ENCODE results near the gene TNIP1.

DNA sequence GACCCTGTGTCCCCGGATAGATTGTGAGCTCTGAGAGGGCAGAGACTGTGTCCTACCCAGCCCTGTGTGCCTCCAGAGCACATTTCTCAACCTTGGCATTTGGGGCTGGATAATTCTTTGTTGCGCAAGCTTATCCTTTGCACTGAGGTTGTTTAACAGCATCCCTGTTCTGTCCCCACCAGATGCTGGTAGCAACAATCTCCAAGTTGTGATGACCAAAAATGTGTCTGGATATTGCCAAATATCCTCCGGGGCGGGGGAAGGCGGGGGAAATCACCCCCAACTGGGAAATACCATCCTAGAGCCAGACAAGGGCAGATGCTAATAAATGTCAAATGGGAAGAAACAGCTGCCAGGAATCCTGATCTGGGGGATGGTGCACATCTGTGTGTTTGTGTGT, 24.0 kb upstream of the TNIP1 start:
- TF ChIP-seq, protein P1, sequence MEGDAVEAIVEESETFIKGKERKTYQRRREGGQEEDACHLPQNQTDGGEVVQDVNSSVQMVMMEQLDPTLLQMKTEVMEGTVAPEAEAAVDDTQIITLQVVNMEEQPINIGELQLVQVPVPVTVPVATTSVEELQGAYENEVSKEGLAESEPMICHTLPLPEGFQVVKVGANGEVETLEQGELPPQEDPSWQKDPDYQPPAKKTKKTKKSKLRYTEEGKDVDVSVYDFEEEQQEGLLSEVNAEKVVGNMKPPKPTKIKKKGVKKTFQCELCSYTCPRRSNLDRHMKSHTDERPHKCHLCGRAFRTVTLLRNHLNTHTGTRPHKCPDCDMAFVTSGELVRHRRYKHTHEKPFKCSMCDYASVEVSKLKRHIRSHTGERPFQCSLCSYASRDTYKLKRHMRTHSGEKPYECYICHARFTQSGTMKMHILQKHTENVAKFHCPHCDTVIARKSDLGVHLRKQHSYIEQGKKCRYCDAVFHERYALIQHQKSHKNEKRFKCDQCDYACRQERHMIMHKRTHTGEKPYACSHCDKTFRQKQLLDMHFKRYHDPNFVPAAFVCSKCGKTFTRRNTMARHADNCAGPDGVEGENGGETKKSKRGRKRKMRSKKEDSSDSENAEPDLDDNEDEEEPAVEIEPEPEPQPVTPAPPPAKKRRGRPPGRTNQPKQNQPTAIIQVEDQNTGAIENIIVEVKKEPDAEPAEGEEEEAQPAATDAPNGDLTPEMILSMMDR (conservative IDR thresholded peaks at IDR 0.05): no peak
- no peak for TF ChIP-seq EZH2 (IDR thresholded peaks at IDR 0.05; ENCODE audit: low read depth)
